HepG2 (cell line): Measurements from ENCODE around the gene IFNA17. TPM values are rescaled to one million over a fixed set of nuclear protein-coding genes. Genes with fewer than 3 reads are reported as not detected.
"Not testable (repeated sequence)": the region's sequence is repeated elsewhere in the genome, so short reads cannot be mapped to it uniquely, and the experiment has no call there.

ENCODE experiments used
- ATAC-seq: fragments of 200-7000 bp; cut with Tn5 transposase; 3 replicates; pipeline ENCODE4 v1.9.1; 2020; ENCODE audit warnings: mild to moderate bottlenecking, moderate library complexity
- BruUV-seq: library from RNA; stranded (reverse); fragments of 400-500 nt; replicated peaks from 2 replicates; lab custom pipeline; 2021; lab: Mats Ljungman, UMichigan
- CTCF ChIA-PET: fragments of 300-600 bp; formaldehyde crosslinking; extraction: SDS; loops from one replicate; lab custom pipeline; 2021; ENCODE audit warnings: low total read pairs, inconsistent platforms, low intra/inter-chr PET ratio; lab: Yijun Ruan, JAX
- POLR2A ChIA-PET: fragments of 350-600 bp; sonication (Branson Sonifier 250); formaldehyde crosslinking; loops from one replicate; lab custom pipeline; 2020; ENCODE audit warnings: antibody characterized with exemption, inconsistent platforms; lab: Yijun Ruan, JAX
- DNase-seq: peaks from one replicate; pipeline ENCODE4 v3.0.0-alpha.2; 2015; ENCODE audit warnings: low spot score
- FAIRE-seq: peaks from 3 replicates; lab custom pipeline; 2011; peaks lifted over from hg19 to GRCh38; lab: Jason Lieb, UNC
- H2AFZ ChIP-seq: one replicate; pipeline ENCODE4 v1.6.1; 2011; ENCODE audit warnings: low read length, inconsistent platforms
- H3K27ac ChIP-seq: fragments of 300-600 bp; 3 replicates; pipeline ENCODE4 v1.8.0; 2011; ENCODE audit warnings: mixed run types, mild to moderate bottlenecking, mixed read lengths, low read length, inconsistent platforms; ENCODE audit not compliant: insufficient read depth; ENCODE audit errors: extremely low read length
- H3K27me3 ChIP-seq, 2 experiments: fragments of 200-600 bp in 1 of 2; 2 replicates in 1 of 2; 3 replicates in 1 of 2; pipeline versions ENCODE4 v1.6.0 to v1.8.0; 2011; ENCODE audit warnings: low read length in 2 of 2, mild to moderate bottlenecking in 2 of 2, moderate library complexity in 2 of 2, inconsistent platforms in 1 of 2; ENCODE audit not compliant: insufficient read depth in 2 of 2, control insufficient read depth in 1 of 2
- H3K36me3 ChIP-seq, 2 experiments: fragments of 200-600 bp in 1 of 2; replicated peaks in 1 of 2; 2 replicates in 1 of 2; 3 replicates in 1 of 2; pipeline versions ENCODE4 v1.5.1 to v1.8.0; 2011; ENCODE audit warnings: low read length in 2 of 2, inconsistent platforms in 1 of 2; ENCODE audit not compliant: insufficient read depth in 2 of 2, control insufficient read depth in 1 of 2
- H3K4me1 ChIP-seq: 2 replicates; pipeline ENCODE4 v1.5.1; 2012; ENCODE audit warnings: low read length, inconsistent platforms; ENCODE audit not compliant: insufficient read depth
- H3K4me2 ChIP-seq: 2 replicates; pipeline ENCODE4 v1.6.0; 2011; ENCODE audit warnings: low read depth, low read length, inconsistent platforms
- H3K4me3 ChIP-seq, 3 experiments: fragments of 200-600 bp in 1 of 3; sonication (generic), shearing (Covaris generic) in 1 of 3; replicated peaks in 1 of 3; 2 replicates each; pipeline ENCODE4 v1.5.1; 2011 to 2016; ENCODE audit warnings: low read length in 3 of 3, inconsistent platforms in 2 of 3, low read depth in 2 of 3, mild to moderate bottlenecking in 2 of 3, control low read depth in 1 of 3, mixed read lengths in 1 of 3; ENCODE audit not compliant: insufficient read depth in 1 of 3
- H3K79me2 ChIP-seq: one replicate; pipeline ENCODE4 v1.6.1; 2011; ENCODE audit warnings: low read length, inconsistent platforms; ENCODE audit not compliant: insufficient read depth
- H3K9ac ChIP-seq: 2 replicates; pipeline ENCODE4 v1.6.0; 2011; ENCODE audit warnings: mild to moderate bottlenecking, low read depth, low read length, inconsistent platforms; ENCODE audit not compliant: insufficient read depth
- H3K9me3 ChIP-seq: 2 replicates; pipeline ENCODE4 v1.5.1; 2012; ENCODE audit warnings: mild to moderate bottlenecking, low read length
- H4K20me1 ChIP-seq: 2 replicates; pipeline ENCODE4 v1.6.0; 2011; ENCODE audit warnings: inconsistent platforms, mild to moderate bottlenecking, low read length, moderate library complexity; ENCODE audit not compliant: insufficient read depth
- AFF4 ChIP-seq: sonication (generic); formaldehyde crosslinking; IDR thresholded peaks from 2 replicates; pipeline ENCODE4 v1.4.0; 2020; ENCODE audit warnings: missing genetic modification reagents
- CTCF ChIP-seq: sonication (generic); formaldehyde crosslinking; IDR thresholded peaks from 2 replicates; pipeline ENCODE4 v1.5.0; 2020; ENCODE audit warnings: mild to moderate bottlenecking, missing genetic modification reagents, moderate library complexity
- NR2C2 ChIP-seq: sonication (generic); formaldehyde crosslinking; IDR thresholded peaks from 2 replicates; pipeline ENCODE4 v1.4.0; 2020; ENCODE audit warnings: missing genetic modification reagents, mild to moderate bottlenecking, moderate library complexity, borderline replicate concordance
- STAG1 ChIP-seq: sonication (generic); formaldehyde crosslinking; IDR thresholded peaks from 2 replicates; pipeline ENCODE4 v1.4.0; 2020; ENCODE audit warnings: missing genetic modification reagents
- TRIM24 ChIP-seq: sonication (generic); formaldehyde crosslinking; IDR thresholded peaks from 2 replicates; pipeline ENCODE4 v1.8.0; 2022; ENCODE audit warnings: mild to moderate bottlenecking, missing genetic modification reagents
- ZBTB14 ChIP-seq: sonication (generic); formaldehyde crosslinking; IDR thresholded peaks from 2 replicates; pipeline ENCODE4 v1.4.0; 2020; ENCODE audit warnings: missing genetic modification reagents
- ZNF292 ChIP-seq: sonication (generic); formaldehyde crosslinking; IDR thresholded peaks from 2 replicates; pipeline ENCODE4 v1.8.1; 2022; ENCODE audit warnings: mild to moderate bottlenecking, low read depth, missing genetic modification reagents, borderline replicate concordance
- ZNF737 ChIP-seq: sonication (generic); formaldehyde crosslinking; IDR thresholded peaks from 2 replicates; pipeline ENCODE4 v1.5.0; 2020; ENCODE audit warnings: missing genetic modification reagents, mild to moderate bottlenecking, borderline replicate concordance
- ZNF75D ChIP-seq: sonication (generic); formaldehyde crosslinking; IDR thresholded peaks from 2 replicates; pipeline ENCODE4 v1.8.1; 2023; ENCODE audit warnings: missing genetic modification reagents, mild to moderate bottlenecking, borderline replicate concordance
- WGBS: methylation state at CpG from one replicate; pipeline ENCODE4 v1.1.6; 2017; ENCODE audit warnings: low lambda C conversion rate; 5-methylcytosine and 5-hydroxymethylcytosine counted together
- in situ Hi-C: cut with HindIII; loops from 2 replicates; pipeline ENCODE4 v1.10.0; 2017; ENCODE audit warnings: low pct_unique_long_range_greater_than_20kb; ENCODE audit not compliant: extremely low pct_ligation_motif_present
- intact Hi-C: fragments of 100-400 bp; cut with micrococcal nuclease; formaldehyde crosslinking; loops from one replicate; pipeline ENCODE4 v1.10.0; 2022; ENCODE audit not compliant: unreplicated experiment
- polyA plus RNA-seq, 8 experiments: library from polyadenylated mRNA; depleted of rRNA in 3 of 8; stranded (reverse) in 7 of 8; unstranded in 1 of 8; fragments of >200 nt; fragmentation: Illumina TruSeq in 4 of 8; extraction: Trizol in 4 of 8; gene quantifications; 2 replicates each; pipeline versions ENCODE4 v1.2.1 to v1.2.3, GENCODE V29; 2011 to 2016; ENCODE audit warnings: low read depth in 4 of 8, missing spikeins in 1 of 8, mixed read lengths in 1 of 8; ENCODE audit not compliant: insufficient read depth in 1 of 8
- total RNA-seq, 5 experiments: library from RNA; depleted of rRNA; stranded (reverse); fragments of >200 nt; fragmentation: Illumina TruSeq; extraction: Trizol; gene quantifications; 2 replicates each; pipeline ENCODE4 v1.2.3, GENCODE V29; 2016; ENCODE audit warnings: low read depth in 1 of 5

The IFNA17 gene
- total and polyA plus RNA-seq, 2 of the 13 experiments (the other 11 are each of a cell fraction or from before 2014, with no cell fraction given) = not detected

GRCh38 chr9:21235468-21236359, 7.7 kb upstream of the IFNA17 start:
- in situ Hi-C loops, H3K9ac ChIP-seq, H4K20me1 ChIP-seq, H3K4me3 ChIP-seq, H3K27ac ChIP-seq, H2AFZ ChIP-seq, H3K9me3 ChIP-seq, H3K36me3 ChIP-seq, H3K4me1 ChIP-seq, BruUV-seq, H3K79me2 ChIP-seq, H3K4me2 ChIP-seq, POLR2A ChIA-PET, H3K27me3 ChIP-seq: not testable (repeated sequence)
- ATAC-seq (peak; percentile 85), DNase-seq (peak; percentile 21), FAIRE-seq (peak; percentile 68)
- intact Hi-C loops = loop anchor here (1.0 to 5.0 kb wide), 3 partner anchors 162 to 554 kb away; no protein-coding TSS in a partner anchor
- CTCF ChIA-PET = interaction anchor here (2.0 kb wide), 1 partner anchor 554 kb away, joined by 11 read pairs; no protein-coding TSS in a partner anchor
- under 1% methylated on average over 8 of the region's 8 CpGs for WGBS
- peak; percentile 65 for TF ChIP-seq CTCF (CRISPR knock-in tag)
- peak; percentile 52 for TF ChIP-seq STAG1 (CRISPR knock-in tag)

GRCh38 chr9:21234153-21234687, 6.2 kb upstream of the IFNA17 start:
- no peaks in the 10 kb centered on the region for H3K27me3 ChIP-seq
- no peaks in the 10 kb centered on the region for H4K20me1 ChIP-seq
- H3K9me3 ChIP-seq = no peaks in the 10 kb centered on the region
- intact Hi-C loops (no loop called here), in situ Hi-C loops (no loop called here)
- no peaks in the 10 kb centered on the region for H3K36me3 ChIP-seq
- H3K4me3 ChIP-seq = no peak overlapping the region
- FAIRE-seq = no peak
- no peaks in the 10 kb centered on the region for H3K4me1 ChIP-seq
- H3K4me2 ChIP-seq = no peak overlapping the region
- H3K27ac ChIP-seq = no peak overlapping the region
- ATAC-seq = no peak
- no peak overlapping the region for H2AFZ ChIP-seq
- DNase-seq = no peak
- BruUV-seq = no TSS peak
- H3K9ac ChIP-seq = no peak overlapping the region
- no peaks in the 10 kb centered on the region for H3K79me2 ChIP-seq
- whole genome bisulfite sequencing = 0% methylated on average over 2 of the region's 4 CpGs
- POLR2A ChIA-PET = no interaction called here
- CTCF ChIA-PET = no interaction called here
- TF ChIP-seq ZBTB14 (CRISPR knock-in tag) (no peak), ZNF75D (CRISPR knock-in tag) (no peak), ZNF737 (CRISPR knock-in tag) (no peak), TRIM24 (CRISPR knock-in tag) (no peak), ZNF292 (CRISPR knock-in tag) (no peak), AFF4 (CRISPR knock-in tag) (no peak), NR2C2 (CRISPR knock-in tag) (no peak)
